ENCODE results near the gene TMEM128. TPM values are rescaled to one million over a fixed set of nuclear protein-coding genes. Genes with fewer than 3 reads are reported as not detected.

Gene TMEM128
- total and polyA plus RNA-seq, 2 of the 13 experiments (the other 11 are each of a cell fraction or from before 2014, with no cell fraction given) = 19.4 to 27.9 TPM

GRCh38 chr4:4248029-4248884 lies at the start of gene TMEM128 (continued):
- TF ChIP-seq ZXDC (CRISPR knock-in tag; IDR thresholded peaks at IDR 0.05) = peak; percentile 10; the same call in 1 of the 2 replicates
- TF ChIP-seq, protein P1, sequence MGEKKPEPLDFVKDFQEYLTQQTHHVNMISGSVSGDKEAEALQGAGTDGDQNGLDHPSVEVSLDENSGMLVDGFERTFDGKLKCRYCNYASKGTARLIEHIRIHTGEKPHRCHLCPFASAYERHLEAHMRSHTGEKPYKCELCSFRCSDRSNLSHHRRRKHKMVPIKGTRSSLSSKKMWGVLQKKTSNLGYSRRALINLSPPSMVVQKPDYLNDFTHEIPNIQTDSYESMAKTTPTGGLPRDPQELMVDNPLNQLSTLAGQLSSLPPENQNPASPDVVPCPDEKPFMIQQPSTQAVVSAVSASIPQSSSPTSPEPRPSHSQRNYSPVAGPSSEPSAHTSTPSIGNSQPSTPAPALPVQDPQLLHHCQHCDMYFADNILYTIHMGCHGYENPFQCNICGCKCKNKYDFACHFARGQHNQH (CRISPR knock-in tag; IDR thresholded peaks at IDR 0.05) = peak; percentile 71
- TF ChIP-seq, protein P2, sequence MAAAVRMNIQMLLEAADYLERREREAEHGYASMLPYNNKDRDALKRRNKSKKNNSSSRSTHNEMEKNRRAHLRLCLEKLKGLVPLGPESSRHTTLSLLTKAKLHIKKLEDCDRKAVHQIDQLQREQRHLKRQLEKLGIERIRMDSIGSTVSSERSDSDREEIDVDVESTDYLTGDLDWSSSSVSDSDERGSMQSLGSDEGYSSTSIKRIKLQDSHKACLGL (CRISPR knock-in tag; IDR thresholded peaks at IDR 0.05) = peak; percentile 70; the same call in 1 of the 2 replicates
- TF ChIP-seq, protein P3, sequence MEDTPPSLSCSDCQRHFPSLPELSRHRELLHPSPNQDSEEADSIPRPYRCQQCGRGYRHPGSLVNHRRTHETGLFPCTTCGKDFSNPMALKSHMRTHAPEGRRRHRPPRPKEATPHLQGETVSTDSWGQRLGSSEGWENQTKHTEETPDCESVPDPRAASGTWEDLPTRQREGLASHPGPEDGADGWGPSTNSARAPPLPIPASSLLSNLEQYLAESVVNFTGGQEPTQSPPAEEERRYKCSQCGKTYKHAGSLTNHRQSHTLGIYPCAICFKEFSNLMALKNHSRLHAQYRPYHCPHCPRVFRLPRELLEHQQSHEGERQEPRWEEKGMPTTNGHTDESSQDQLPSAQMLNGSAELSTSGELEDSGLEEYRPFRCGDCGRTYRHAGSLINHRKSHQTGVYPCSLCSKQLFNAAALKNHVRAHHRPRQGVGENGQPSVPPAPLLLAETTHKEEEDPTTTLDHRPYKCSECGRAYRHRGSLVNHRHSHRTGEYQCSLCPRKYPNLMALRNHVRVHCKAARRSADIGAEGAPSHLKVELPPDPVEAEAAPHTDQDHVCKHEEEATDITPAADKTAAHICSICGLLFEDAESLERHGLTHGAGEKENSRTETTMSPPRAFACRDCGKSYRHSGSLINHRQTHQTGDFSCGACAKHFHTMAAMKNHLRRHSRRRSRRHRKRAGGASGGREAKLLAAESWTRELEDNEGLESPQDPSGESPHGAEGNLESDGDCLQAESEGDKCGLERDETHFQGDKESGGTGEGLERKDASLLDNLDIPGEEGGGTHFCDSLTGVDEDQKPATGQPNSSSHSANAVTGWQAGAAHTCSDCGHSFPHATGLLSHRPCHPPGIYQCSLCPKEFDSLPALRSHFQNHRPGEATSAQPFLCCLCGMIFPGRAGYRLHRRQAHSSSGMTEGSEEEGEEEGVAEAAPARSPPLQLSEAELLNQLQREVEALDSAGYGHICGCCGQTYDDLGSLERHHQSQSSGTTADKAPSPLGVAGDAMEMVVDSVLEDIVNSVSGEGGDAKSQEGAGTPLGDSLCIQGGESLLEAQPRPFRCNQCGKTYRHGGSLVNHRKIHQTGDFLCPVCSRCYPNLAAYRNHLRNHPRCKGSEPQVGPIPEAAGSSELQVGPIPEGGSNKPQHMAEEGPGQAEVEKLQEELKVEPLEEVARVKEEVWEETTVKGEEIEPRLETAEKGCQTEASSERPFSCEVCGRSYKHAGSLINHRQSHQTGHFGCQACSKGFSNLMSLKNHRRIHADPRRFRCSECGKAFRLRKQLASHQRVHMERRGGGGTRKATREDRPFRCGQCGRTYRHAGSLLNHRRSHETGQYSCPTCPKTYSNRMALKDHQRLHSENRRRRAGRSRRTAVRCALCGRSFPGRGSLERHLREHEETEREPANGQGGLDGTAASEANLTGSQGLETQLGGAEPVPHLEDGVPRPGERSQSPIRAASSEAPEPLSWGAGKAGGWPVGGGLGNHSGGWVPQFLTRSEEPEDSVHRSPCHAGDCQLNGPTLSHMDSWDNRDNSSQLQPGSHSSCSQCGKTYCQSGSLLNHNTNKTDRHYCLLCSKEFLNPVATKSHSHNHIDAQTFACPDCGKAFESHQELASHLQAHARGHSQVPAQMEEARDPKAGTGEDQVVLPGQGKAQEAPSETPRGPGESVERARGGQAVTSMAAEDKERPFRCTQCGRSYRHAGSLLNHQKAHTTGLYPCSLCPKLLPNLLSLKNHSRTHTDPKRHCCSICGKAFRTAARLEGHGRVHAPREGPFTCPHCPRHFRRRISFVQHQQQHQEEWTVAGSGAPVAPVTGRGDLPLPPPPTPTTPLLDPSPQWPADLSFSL (CRISPR knock-in tag; IDR thresholded peaks at IDR 0.05) = 0 out of 2 replicates have a peak, but pooled peaks have one; percentile 16
- peak; percentile 60 for TF ChIP-seq ZNF256 (CRISPR knock-in tag; conservative IDR thresholded peaks at IDR 0.05)
- TF ChIP-seq ZFP36L2 (CRISPR knock-in tag; IDR thresholded peaks at IDR 0.05) = 0 out of 2 replicates have a peak, but pooled peaks have one; percentile 25
- TF ChIP-seq, protein P4, sequence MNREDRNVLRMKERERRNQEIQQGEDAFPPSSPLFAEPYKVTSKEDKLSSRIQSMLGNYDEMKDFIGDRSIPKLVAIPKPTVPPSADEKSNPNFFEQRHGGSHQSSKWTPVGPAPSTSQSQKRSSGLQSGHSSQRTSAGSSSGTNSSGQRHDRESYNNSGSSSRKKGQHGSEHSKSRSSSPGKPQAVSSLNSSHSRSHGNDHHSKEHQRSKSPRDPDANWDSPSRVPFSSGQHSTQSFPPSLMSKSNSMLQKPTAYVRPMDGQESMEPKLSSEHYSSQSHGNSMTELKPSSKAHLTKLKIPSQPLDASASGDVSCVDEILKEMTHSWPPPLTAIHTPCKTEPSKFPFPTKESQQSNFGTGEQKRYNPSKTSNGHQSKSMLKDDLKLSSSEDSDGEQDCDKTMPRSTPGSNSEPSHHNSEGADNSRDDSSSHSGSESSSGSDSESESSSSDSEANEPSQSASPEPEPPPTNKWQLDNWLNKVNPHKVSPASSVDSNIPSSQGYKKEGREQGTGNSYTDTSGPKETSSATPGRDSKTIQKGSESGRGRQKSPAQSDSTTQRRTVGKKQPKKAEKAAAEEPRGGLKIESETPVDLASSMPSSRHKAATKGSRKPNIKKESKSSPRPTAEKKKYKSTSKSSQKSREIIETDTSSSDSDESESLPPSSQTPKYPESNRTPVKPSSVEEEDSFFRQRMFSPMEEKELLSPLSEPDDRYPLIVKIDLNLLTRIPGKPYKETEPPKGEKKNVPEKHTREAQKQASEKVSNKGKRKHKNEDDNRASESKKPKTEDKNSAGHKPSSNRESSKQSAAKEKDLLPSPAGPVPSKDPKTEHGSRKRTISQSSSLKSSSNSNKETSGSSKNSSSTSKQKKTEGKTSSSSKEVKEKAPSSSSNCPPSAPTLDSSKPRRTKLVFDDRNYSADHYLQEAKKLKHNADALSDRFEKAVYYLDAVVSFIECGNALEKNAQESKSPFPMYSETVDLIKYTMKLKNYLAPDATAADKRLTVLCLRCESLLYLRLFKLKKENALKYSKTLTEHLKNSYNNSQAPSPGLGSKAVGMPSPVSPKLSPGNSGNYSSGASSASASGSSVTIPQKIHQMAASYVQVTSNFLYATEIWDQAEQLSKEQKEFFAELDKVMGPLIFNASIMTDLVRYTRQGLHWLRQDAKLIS (CRISPR knock-in tag; IDR thresholded peaks at IDR 0.05) = no peak
- peak; percentile 94 for TF ChIP-seq GABPA (IDR thresholded peaks at IDR 0.05; ENCODE audit: low read depth, low read length)
- TF ChIP-seq GABPA (CRISPR knock-in tag; IDR thresholded peaks at IDR 0.05; ENCODE audit: low read depth) = peak; percentile 96
- peak; percentile 86 for TF ChIP-seq ZNF605 (CRISPR knock-in tag; IDR thresholded peaks at IDR 0.05)
- TF ChIP-seq ZNF550 (CRISPR knock-in tag; IDR thresholded peaks at IDR 0.05; ENCODE audit: borderline replicate concordance) = no peak

Data from HepG2 (cell line).